Chondrocyte (in vitro differentiated cells): ENCODE results near the gene ARHGAP15. TPM values are rescaled to one million over a fixed set of nuclear protein-coding genes. Genes with fewer than 3 reads are reported as not detected.

Experiments used
- DNase-seq: peaks from one replicate; pipeline ENCODE4 v3.0.0; 2021; ENCODE audit warnings: mixed read lengths, low spot score
- H3K27ac Mint-ChIP-seq: one replicate; pipeline ENCODE4 v1.8.0; 2021; ENCODE audit warnings: mild to moderate bottlenecking, moderate library complexity, mixed read lengths; ENCODE audit not compliant: unreplicated experiment
- H3K27me3 Mint-ChIP-seq: 2 replicates; pipeline ENCODE4 v1.8.0; 2021; ENCODE audit warnings: low read depth, mixed read lengths
- H3K36me3 Mint-ChIP-seq: 2 replicates; pipeline ENCODE4 v1.8.0; 2021; ENCODE audit warnings: low read depth, mixed read lengths
- H3K4me1 Mint-ChIP-seq: 2 replicates; pipeline ENCODE4 v1.8.0; 2021; ENCODE audit warnings: low read depth, mild to moderate bottlenecking, mixed read lengths
- H3K4me3 Mint-ChIP-seq: one replicate; pipeline ENCODE4 v1.8.0; 2021; ENCODE audit warnings: mild to moderate bottlenecking, moderate library complexity, mixed read lengths; ENCODE audit not compliant: unreplicated experiment
- H3K9me3 Mint-ChIP-seq: 2 replicates; pipeline ENCODE4 v1.8.0; 2021; ENCODE audit warnings: low read depth, mixed read lengths
- CTCF ChIP-seq: fragments of 200-600 bp; sonication (generic); IDR thresholded peaks from 2 replicates; pipeline ENCODE4 v1.5.0; 2021; ENCODE audit warnings: antibody characterized with exemption, mild to moderate bottlenecking, moderate library complexity
- total RNA-seq: library from RNA; stranded (reverse); gene quantifications from 3 replicates; pipeline ENCODE4 v1.2.1, GENCODE V29; 2021

ARHGAP15 gene
- total RNA-seq, 1 donor from 2014 or later: 0.42 TPM

GRCh38 chr2:143229411-143229810 is 100.2 kb downstream of the ARHGAP15 start:
- Mint-ChIP-seq H3K4me3 (no peak overlapping the region), H3K36me3 (peaks cover 4% of the 10 kb centered on the region), H3K27me3 (no peaks in the 10 kb centered on the region), H3K9me3 (peaks cover 15% of the 10 kb centered on the region), H3K27ac (no peak overlapping the region), H3K4me1 (peaks cover 5% of the 10 kb centered on the region)
- no peak for DNase-seq
- TF ChIP-seq CTCF: no peak

GRCh38 chr2:143229952-143230351 is 100.7 kb downstream of the ARHGAP15 start:
- Mint-ChIP-seq H3K27ac (no peak overlapping the region), H3K4me3 (no peak overlapping the region), H3K27me3 (no peaks in the 10 kb centered on the region)

GRCh38 chr2:143230506-143231253 is 101.5 kb downstream of the ARHGAP15 start:
- Mint-ChIP-seq H3K27ac (no peak overlapping the region), H3K27me3 (no peaks in the 10 kb centered on the region), H3K4me1 (peaks cover 5% of the 10 kb centered on the region), H3K36me3 (peaks cover 4% of the 10 kb centered on the region), H3K9me3 (peaks cover 17% of the 10 kb centered on the region), H3K4me3 (no peak overlapping the region)
- peak; percentile 26 for TF ChIP-seq CTCF
- no peak for DNase-seq

More at GRCh38 chr2:143229952-143230351, 100.7 kb downstream of the ARHGAP15 start:
- TF ChIP-seq CTCF: no peak
- Mint-ChIP-seq H3K36me3 (peaks cover 4% of the 10 kb centered on the region), H3K9me3 (peaks cover 17% of the 10 kb centered on the region), H3K4me1 (peaks cover 5% of the 10 kb centered on the region)
- no peak for DNase-seq

GRCh38 chr2:143231254-143231645 is 102.0 kb downstream of the ARHGAP15 start:
- Mint-ChIP-seq H3K27me3 (no peaks in the 10 kb centered on the region), H3K9me3 (peaks cover 17% of the 10 kb centered on the region), H3K4me3 (no peak overlapping the region), H3K27ac (no peak overlapping the region), H3K36me3 (peaks cover 4% of the 10 kb centered on the region), H3K4me1 (peaks cover 5% of the 10 kb centered on the region)
- TF ChIP-seq CTCF: no peak
- DNase-seq: no peak

GRCh38 chr2:143237146-143237777 is 108.0 kb downstream of the ARHGAP15 start:
- H3K27ac Mint-ChIP-seq: no peak overlapping the region
- H3K27me3 Mint-ChIP-seq: peaks cover 7% of the 10 kb centered on the region
- no peak for DNase-seq
- TF ChIP-seq CTCF: no peak
- H3K4me1 Mint-ChIP-seq: no peaks in the 10 kb centered on the region
- peaks cover 17% of the 10 kb centered on the region for H3K9me3 Mint-ChIP-seq
- no peak overlapping the region for H3K4me3 Mint-ChIP-seq
- peaks cover 3% of the 10 kb centered on the region for H3K36me3 Mint-ChIP-seq
